ENCODE measurements around the gene SERF2.
"Not testable (repeated sequence)": the region's sequence is repeated elsewhere in the genome, so short reads cannot be mapped to it uniquely, and the experiment has no call there.

SERF2 gene

DNA sequence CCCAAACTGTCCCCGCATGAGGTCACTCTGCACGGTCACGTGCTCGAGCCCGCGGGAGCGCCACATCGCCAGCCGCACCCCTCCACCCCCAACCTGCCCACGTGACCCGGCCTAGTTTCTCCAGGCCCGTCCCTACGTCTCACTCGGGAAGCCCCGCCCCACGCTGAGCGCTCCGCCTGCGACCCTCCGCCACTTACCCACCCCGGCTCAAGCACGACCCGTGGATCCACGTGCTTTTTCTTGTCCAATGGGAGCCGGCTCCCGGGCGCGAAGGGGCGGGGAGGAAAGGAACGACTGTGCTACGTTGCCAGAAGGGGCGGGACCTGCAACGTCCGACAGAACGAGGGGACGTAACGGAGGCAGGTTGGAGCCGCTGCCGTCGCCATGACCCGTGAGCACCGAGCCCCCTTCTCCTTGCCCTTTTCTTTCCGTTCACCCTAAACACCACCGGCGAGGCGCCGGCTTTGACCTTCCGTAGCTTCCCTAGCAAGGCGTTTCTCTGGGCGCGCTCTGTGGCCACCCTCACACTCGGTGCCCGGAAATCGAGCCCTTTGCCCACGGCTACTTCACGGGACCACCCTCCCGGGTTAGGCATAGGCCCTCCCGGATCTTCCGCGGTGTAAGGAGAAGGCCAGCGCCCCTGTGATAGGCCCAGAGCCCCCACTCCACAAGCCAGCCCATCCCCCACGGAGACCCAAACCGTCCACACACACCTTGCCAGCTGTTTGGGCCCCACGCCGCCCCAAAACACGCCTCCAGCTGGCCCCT lies at the start of gene SERF2:
Gene SERF2, plus strand, starts transcription at position 328 of the 768 bp plus-strand sequence. Its CDS starts 57 bp downstream, at position 385.
- in situ Hi-C loops (cut with HindIII; ENCODE audit: low sequenced_read_pairs), result no loop called here

DNA sequence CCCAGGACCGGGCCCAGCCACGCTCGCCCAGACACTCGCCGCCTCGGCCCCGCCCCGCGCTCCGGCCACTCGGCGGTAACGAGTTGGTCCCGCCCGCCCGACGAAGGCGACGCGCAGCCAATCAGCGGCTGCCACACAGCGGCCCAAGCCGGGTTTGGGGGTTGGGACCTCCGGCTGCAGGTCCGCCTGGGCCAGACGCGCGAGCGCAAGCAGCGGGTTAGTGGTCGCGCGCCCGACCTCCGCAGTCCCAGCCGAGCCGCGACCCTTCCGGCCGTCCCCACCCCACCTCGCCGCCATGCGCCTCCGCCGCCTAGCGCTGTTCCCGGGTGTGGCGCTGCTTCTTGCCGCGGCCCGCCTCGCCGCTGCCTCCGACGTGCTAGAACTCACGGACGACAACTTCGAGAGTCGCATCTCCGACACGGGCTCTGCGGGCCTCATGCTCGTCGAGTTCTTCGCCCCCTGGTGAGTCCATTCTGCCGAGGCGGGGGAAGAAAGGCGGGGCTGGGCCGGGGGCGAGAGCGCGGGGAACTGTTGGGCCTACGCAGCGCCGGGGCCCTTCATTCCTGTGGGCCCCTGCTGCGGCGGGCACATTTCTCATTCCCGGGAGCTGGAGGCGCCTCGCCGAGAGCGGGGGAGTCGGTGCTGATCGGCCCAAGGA lies 45.7 kb upstream of the SERF2 start, which contains the start of gene PDIA3:
Gene PDIA3, plus strand, starts transcription at position 194 of the 658 bp plus-strand sequence. Its CDS starts 102 bp downstream, at position 296.
- in situ Hi-C loops (cut with HindIII; ENCODE audit: low sequenced_read_pairs), result not testable (repeated sequence)

DNA sequence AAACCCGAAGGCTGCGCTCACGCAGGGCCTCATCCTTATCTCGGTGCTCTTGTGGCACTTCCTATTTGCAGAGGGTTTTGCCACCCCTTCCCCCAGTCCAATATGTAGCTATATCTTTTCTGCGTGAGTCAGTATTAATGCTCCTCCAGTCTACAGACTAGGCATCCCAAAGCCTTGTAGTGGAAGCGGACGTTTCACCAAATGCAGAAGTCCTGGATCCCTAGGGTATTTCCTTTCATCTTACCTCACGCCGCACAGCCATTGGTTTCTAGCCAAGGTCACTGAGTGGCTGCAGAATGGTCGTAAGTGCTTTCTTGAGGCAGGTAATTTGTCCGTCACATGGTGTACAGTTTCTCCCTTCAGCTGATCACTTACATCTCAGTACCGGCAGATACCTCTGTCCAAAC lies 45.2 kb upstream of the SERF2 start:
- in situ Hi-C loops (cut with HindIII; ENCODE audit: low sequenced_read_pairs), result not testable (repeated sequence)

DNA sequence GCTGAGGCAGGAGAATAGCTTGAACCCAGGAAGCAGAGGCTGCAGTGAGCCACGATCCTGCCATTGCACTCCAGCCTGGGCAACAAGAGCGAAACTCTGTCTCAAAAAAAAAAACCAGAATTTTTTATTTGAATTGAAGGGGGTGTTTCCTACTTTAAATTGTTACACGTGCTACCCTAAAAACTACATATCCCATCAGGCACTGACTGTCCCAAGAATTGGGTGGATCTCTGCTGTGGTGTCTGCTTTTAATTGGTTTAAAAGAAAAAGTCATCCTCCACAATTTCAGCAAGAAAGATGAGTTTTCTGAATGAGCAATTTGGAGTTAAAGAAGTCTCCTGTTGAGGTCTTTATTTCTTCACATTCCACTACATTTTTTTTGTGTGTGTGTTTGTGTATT lies 43.7 kb upstream of the SERF2 start:
- in situ Hi-C loops (cut with HindIII; ENCODE audit: low sequenced_read_pairs), result no loop called here

DNA sequence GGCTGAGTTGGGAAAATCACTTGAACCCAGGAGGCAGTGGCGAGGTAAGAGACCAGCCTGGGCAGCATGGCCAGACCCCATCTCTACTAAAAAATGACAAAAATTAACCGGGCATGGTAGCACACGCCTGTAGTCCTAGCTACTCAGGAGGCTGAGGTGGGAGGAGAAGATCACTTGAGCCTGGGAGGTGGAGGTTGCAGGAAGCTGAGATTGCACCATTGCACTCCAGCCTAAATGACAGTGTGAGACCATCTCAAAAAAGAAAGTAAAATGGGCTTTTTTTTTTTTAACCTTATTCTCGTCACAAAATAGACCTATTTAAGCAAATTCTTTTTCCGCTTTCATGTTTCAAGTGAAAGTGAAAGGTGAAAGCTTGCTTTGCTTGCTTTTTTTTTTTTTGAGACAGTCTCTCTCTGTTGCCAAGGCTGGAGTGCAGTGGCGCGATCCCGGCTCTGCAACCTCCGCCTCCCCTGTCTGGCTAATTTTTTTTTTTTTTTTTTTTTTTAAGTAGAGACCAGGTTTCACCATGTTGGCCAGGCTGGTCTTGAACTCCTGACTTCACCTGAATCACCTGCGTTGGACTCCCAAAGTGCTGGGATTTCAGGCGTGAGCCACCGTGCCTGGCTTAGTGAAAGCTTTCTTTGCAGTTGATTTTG lies 42.3 kb upstream of the SERF2 start:
- in situ Hi-C loops (cut with HindIII; ENCODE audit: low sequenced_read_pairs), result no loop called here

DNA sequence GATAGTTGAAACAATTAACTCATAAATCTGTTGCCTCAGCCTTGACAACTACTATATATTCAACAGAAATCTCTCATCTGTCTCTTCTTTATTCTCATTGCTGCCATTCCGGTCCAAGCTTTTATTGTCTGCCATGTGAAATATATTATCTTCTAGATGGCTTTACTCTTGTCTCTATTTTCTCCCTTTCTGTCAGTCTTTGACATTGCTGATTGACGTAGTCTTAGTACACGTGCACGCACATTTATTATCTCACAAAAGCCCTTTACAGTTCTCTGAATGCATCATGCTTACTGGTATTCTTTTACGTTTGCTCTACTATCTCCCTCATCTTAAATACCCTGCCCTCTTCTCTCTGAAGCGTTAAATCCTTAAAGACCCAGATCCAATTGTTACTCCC lies 40.2 kb upstream of the SERF2 start:
- in situ Hi-C loops (cut with HindIII; ENCODE audit: low sequenced_read_pairs), result no loop called here

DNA sequence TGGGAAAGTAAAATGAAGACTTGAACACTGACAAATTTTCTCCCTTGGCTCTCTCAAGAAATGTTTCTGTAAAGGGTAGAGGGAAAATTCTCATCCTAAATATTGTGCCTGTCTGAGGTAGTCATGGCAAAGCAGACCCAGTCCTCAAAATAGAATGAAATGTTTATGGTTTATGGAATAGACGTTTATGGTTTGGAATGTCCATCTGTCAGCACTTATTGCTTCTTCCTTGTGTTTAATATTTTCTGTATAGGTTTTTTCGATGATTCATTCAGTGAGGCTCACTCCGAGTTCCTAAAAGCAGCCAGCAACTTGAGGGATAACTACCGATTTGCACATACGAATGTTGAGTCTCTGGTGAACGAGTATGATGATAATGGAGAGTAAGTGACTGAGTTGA lies 29.3 kb upstream of the SERF2 start:
- in situ Hi-C loops (cut with HindIII; ENCODE audit: low sequenced_read_pairs), result no loop called here

DNA sequence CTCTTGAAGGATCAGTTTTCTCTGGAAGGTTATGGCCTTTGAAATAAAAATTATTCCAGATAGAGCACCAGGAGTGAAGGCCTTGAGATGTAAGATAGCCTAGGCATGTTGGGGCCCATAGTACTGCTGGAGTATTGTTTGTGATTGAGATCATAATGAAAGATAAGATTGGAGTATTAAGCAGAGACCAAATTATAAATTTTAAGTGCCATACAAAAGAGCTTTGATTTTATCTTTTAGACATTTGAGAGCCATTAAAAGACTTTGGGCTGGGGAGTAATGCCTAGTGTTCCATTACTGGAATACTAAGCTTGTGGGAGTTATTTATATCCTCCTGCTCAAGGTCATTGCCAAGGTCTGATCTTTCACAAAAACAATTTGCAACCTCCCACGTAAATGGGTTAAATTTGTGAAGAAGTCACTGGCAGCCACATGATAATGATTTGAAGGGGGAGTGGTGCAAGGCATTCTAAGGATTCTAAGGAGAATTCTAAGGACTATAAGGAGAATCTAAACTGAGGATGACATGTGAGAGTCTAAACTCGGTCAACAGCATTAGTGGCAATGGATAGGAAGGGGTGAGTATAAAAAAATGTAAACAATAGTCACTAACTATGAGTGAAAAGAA lies 28.2 kb upstream of the SERF2 start:
- in situ Hi-C loops (cut with HindIII; ENCODE audit: low sequenced_read_pairs), result no loop called here

DNA sequence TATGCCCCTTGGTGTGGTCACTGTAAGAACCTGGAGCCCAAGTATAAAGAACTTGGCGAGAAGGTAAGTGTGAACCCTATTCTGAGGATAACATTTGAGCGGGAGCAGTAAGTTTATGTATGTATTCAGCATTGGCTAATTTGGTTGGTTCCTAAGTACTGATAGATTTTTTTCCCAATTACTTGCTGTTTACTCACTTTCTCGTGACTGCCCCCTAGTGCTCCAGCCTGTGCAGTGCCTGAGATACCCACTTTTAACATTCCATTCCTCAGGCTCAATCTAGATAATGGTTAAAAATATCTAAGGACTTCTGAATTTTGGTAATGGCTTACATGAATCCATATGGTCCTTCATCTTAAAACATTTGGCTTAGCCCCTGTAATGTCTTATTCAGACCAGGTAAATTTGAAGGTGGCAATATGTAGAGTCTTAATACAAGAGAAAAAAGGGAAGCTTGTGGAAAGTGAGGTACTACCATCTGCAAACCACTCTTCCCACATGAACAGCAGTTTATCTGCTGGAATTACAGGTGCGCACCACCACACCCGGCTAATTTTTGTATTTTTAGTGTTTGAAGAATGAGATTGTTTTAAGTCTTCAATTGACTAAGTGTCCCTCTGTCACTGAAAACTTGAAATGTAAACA lies 22.4 kb upstream of the SERF2 start:
- in situ Hi-C loops (cut with HindIII; ENCODE audit: low sequenced_read_pairs), result no loop called here

DNA sequence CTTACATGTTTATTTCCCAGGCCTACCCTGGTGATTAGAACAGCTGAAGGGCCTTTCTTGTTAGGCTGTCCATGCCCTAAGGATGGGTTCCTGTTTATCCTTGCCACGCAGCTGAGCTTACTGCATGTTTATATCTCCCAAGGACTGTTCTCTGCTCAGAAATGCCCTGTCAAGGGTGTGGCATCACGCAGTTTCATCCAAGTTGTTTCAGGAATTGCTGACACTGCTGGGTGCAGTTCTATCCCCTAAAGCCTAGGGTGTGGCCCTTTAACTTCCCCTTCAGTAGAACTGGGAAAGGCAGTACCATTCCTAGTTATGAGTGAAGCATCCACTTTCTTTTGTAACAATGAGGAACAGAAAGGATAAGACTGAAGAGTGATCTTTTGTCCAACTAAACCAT lies 20.3 kb upstream of the SERF2 start:
- in situ Hi-C loops (cut with HindIII; ENCODE audit: low sequenced_read_pairs), result no loop called here

DNA sequence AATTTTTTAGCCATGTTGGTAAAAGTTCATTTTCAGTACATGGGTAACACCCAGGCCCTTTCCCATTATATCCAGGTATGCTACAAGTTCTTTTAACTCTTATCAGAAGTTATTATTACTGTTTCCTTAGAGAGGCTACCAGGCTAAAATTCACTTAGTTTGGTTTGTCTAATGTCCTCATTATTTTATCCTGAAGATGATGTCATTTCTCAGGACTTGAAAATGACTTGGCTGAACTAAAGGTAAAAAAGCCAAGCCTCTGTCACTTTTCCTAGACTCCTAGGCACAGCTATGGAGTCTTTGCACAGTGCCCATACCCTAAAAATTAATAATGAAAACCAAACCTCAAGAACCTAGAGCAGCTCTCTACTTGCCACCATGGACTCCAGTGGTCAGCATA lies 19.5 kb upstream of the SERF2 start:
- in situ Hi-C loops (cut with HindIII; ENCODE audit: low sequenced_read_pairs), result no loop called here

DNA sequence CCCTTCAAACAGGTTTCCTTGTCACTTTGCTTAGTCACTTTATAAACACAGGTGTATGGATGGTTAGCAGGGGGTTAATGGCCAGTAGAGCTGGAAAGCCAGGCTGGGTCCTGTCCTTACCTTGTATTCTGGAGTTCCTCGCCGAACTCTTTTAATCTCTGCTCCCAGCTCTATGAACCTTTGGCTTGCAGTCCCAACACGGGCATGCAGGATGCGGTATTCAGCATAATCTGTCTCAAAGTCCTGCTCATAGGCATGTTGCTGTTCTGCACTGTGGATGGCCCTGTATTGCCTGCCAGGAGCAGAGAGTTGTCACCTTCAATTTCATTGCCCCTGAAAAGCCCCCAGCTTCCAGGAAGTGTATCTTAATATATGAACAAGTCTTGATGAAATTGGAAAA lies 18.1 kb upstream of the SERF2 start:
- in situ Hi-C loops (cut with HindIII; ENCODE audit: low sequenced_read_pairs), result no loop called here

DNA sequence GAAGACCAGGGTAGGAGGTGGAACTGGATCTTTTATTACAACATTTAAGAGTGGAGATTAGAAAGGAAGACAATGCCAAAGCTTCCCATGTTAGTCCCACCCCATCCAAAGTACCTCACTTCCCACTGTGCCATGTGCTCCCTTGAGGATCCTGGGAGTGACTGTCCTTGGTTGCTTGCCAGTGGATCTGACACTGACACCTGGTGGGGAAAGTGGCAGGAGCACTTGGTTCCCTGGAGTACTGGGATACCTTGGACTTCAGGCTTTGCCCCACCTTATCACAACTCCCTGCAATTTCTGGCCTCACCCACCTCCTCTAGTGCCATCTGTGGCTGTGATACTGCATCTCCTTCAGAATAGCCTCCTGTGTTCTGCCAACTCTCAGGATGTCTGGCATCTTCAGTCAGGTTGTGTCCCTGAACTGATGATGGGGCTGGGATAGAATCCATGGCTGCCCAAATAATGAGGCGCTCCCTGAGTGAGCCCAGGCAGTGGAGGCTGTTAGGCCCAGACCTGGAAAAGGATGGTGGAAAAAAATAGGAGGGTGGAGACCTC lies 16.6 kb upstream of the SERF2 start:
- in situ Hi-C loops (cut with HindIII; ENCODE audit: low sequenced_read_pairs), result no loop called here

DNA sequence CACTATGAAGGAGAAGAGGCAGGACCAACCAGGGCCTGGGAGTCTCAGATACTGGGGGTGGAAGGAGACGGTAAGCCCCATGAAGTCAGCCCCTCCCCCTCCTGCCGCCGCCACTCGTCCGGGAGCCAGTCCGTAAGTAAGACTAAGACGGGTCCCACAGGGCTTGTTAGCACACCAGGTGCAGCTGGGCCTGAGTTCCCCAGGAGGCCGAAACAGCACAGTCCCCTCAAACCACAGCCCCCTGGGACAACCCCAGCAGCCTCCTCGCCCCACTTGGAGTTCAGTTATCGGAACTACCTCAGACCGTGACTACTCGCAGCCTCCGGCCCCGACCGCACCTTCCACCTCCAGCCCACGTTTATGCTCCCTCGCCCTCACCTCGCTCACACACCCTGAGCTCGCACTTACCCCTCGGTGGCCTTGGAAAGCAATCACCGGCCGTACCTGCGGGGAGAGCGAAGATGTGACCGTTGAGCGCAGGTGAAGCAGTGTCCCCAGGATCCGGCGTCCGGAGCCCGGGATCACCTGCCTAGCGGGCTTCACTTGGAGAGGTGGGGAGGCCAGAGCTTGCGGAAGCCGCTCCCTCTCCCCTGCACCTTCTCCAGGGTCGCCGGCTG lies 15.9 kb upstream of the SERF2 start:
- in situ Hi-C loops (cut with HindIII; ENCODE audit: low sequenced_read_pairs), result no loop called here

DNA sequence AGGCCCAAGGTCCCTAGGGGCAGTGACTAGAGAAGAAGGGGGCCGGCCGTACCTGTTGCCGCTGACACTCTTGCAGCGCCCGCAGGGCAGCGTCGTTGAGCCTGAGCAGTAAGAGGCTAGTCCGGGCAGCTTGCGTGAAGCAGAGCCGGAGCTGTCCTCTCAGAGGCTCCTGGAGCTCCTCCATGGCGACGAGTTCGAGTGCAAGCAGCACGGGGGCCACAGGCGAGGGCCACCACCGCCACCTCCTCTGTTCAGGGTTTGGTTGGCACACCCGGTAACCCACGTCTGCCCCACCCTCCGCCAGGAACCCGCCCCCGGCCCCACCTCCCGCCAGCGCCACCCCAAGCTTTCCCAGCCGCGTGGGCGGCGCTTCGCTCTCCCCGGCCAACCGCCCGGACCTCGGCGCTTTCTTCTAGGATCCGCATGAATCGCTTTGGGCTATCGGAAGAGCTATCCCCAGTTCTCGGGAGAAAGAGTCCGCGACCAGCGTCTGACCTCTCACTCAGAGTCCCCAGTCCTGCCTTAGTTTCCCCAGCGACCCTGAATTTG lies 15.3 kb upstream of the SERF2 start, which contains the start of gene ELL3:
Gene ELL3, minus strand, starts transcription at position 249 of the 549 bp plus-strand sequence. Its CDS starts 65 bp downstream, at position 184.
- in situ Hi-C loops (cut with HindIII; ENCODE audit: low sequenced_read_pairs), result no loop called here

DNA sequence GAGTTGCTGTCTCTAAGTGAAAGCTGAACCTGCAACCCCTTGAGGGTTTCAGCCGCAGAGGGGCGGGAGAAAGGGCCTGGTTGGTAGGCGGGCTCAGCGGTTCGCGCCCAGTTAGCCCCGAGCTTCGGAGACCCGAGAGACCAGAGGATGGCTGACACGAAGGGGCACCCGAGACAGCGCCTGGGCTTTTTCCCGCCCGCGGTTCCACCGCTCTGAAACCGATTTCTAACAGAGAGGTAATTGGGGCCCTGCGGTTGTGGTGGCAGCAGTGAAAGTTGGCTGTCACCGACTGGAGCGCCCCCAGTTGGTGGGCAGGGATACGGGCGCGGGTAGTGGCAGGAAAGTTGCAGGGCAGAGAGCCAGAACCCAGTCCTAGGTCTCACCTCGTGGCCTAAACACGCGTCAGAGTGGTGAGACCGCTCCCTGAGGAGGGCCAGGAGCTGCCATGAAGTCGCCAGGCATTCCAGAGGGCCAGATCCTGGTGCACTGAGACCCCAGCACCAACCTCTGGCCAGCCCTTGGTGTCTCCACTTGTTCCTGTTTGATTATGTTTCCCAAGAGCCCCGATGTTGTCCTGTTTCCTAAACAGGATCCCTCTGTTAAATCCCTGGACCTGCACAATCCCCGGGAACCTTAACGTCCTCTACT lies 14.7 kb upstream of the SERF2 start:
- in situ Hi-C loops (cut with HindIII; ENCODE audit: low sequenced_read_pairs), result no loop called here

DNA sequence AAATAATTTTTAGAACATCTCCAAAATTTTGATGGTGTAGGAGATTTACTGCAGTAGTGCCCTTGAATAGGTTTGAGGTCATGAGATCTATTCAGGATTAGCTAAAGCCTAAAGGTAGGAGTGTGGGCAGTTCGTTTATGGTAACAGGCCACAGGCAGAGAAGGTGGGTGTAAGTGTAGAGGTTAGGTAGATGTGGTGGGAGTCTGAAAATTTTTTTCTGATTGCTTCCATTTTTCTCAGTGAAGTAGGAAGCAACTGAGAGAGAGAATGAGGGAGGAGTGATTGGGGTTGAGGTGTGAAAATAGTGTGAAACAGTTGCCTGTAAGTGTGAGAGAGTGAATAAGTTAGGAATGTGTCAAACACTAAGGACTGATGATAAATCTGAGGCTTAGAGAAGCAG lies 13.1 kb upstream of the SERF2 start:
- in situ Hi-C loops (cut with HindIII; ENCODE audit: low sequenced_read_pairs), result no loop called here

DNA sequence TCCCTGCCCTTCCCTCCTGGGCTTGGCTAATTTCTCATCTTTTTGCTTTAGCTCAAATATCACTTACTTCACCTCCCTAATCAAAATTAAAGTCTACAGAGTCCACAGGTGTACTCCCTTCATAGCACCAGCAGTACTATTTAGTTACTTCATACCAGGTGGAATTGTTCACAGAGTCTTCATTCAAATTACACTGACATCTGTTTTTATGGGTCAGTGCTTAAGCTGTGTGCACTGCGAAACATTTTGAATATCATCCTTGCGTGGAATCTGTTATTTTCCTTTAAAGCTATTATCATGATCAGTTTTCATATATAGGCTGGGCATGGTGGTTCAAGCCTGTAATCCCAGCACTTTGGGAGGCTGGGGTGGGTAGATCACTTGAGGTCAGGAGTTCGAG lies 2.7 kb upstream of the SERF2 start:
- in situ Hi-C loops (cut with HindIII; ENCODE audit: low sequenced_read_pairs), result no loop called here

DNA sequence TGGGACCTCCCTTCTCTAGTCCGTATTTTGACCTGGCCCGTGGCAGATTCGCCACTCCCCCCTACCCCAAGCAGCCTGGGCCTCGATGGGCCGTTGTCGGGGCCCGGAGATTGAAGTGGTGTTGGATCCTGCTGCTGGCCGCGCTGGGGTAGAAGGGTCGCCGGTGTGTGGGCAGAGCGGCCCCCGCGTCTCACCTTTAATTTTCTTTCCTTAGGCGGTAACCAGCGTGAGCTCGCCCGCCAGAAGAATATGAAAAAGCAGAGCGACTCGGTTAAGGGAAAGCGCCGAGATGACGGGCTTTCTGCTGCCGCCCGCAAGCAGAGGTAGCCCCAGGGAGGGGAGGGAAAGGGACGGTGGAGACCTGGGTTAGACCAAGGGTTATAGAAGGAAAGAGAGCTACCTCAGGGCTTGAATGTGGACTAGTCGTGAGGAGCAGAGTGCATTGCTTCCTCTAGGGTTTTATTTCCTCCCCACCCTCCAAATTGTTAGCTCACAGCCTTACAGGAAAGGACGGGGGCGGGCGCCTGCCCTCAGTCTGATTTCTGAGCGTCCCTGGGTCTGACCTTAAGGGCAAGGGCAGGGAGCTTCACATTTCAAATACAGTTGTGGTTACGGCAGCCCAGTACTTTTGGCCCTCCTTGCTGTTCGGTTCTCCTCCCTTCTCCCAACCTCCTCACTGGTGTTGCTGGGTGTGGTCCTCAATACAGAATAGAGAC lies 799 bp downstream of the SERF2 start:
- in situ Hi-C loops (cut with HindIII; ENCODE audit: low sequenced_read_pairs), result no loop called here
